ENCODE measurements around the gene SPAG6.

Gene SPAG6

GRCh38 chr10:22341190-22341925 is 3.9 kb upstream of the SPAG6 start:
- peak overlapping the region; percentile 99 for H3K27ac ChIP-seq (ENCODE audit: extremely low read depth, low read depth, low read length)
- CTCF ChIA-PET = interaction anchor here (0.7 to 0.9 kb wide), 2 partner anchors 21 to 672 kb away, joined by 3 read pairs; no protein-coding TSS in a partner anchor
- TF ChIP-seq, protein P1, sequence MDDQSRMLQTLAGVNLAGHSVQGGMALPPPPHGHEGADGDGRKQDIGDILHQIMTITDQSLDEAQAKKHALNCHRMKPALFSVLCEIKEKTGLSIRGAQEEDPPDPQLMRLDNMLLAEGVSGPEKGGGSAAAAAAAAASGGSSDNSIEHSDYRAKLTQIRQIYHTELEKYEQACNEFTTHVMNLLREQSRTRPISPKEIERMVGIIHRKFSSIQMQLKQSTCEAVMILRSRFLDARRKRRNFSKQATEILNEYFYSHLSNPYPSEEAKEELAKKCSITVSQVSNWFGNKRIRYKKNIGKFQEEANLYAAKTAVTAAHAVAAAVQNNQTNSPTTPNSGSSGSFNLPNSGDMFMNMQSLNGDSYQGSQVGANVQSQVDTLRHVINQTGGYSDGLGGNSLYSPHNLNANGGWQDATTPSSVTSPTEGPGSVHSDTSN (CRISPR knock-in tag; IDR thresholded peaks at IDR 0.05) = no peak
- TF ChIP-seq ZNF785 (tag by site-specific recombination; IDR thresholded peaks at IDR 0.05) = no peak
- TF ChIP-seq INSM2 (tag by site-specific recombination; IDR thresholded peaks at IDR 0.05) = no peak
- no peak for TF ChIP-seq ZNF221 (tag by site-specific recombination; IDR thresholded peaks at IDR 0.05; ENCODE audit: borderline replicate concordance)
- TF ChIP-seq KLF16 (tag by site-specific recombination; IDR thresholded peaks at IDR 0.05) = no peak
- no peak for TF ChIP-seq RBAK (tag by site-specific recombination; IDR thresholded peaks at IDR 0.05)
- TF ChIP-seq YY2 (tag by site-specific recombination; IDR thresholded peaks at IDR 0.05) = no peak
- no peak for TF ChIP-seq ZNF548 (tag by site-specific recombination; IDR thresholded peaks at IDR 0.05)
- peak; percentile 69 for TF ChIP-seq ZNF600 (tag by site-specific recombination; IDR thresholded peaks at IDR 0.05)
- TF ChIP-seq, protein P2, sequence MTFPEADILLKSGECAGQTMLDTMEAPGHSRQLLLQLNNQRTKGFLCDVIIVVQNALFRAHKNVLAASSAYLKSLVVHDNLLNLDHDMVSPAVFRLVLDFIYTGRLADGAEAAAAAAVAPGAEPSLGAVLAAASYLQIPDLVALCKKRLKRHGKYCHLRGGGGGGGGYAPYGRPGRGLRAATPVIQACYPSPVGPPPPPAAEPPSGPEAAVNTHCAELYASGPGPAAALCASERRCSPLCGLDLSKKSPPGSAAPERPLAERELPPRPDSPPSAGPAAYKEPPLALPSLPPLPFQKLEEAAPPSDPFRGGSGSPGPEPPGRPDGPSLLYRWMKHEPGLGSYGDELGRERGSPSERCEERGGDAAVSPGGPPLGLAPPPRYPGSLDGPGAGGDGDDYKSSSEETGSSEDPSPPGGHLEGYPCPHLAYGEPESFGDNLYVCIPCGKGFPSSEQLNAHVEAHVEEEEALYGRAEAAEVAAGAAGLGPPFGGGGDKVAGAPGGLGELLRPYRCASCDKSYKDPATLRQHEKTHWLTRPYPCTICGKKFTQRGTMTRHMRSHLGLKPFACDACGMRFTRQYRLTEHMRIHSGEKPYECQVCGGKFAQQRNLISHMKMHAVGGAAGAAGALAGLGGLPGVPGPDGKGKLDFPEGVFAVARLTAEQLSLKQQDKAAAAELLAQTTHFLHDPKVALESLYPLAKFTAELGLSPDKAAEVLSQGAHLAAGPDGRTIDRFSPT (tag by site-specific recombination; IDR thresholded peaks at IDR 0.05) = no peak
- no peak; the same call in 1 of the 2 replicates for TF ChIP-seq GLIS1 (tag by site-specific recombination; IDR thresholded peaks at IDR 0.05)
- no peak for TF ChIP-seq ZNF341 (tag by site-specific recombination; IDR thresholded peaks at IDR 0.05; ENCODE audit: low read depth)
- TF ChIP-seq GFI1B (tag by site-specific recombination; IDR thresholded peaks at IDR 0.05) = no peak
- TF ChIP-seq ZNF146 (tag by site-specific recombination; IDR thresholded peaks at IDR 0.05) = no peak
- TF ChIP-seq, protein P3, sequence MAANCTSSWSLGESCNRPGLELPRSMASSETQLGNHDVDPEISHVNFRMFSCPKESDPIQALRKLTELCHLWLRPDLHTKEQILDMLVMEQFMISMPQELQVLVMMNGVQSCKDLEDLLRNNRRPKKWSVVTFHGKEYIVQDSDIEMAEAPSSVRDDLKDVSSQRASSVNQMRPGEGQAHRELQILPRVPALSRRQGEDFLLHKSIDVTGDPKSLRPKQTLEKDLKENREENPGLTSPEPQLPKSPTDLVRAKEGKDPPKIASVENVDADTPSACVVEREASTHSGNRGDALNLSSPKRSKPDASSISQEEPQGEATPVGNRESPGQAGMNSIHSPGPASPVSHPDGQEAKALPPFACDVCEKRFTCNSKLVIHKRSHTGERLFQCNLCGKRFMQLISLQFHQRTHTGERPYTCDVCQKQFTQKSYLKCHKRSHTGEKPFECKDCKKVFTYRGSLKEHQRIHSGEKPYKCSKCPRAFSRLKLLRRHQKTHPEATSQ (tag by site-specific recombination; IDR thresholded peaks at IDR 0.05) = no peak
- TF ChIP-seq, protein P4, sequence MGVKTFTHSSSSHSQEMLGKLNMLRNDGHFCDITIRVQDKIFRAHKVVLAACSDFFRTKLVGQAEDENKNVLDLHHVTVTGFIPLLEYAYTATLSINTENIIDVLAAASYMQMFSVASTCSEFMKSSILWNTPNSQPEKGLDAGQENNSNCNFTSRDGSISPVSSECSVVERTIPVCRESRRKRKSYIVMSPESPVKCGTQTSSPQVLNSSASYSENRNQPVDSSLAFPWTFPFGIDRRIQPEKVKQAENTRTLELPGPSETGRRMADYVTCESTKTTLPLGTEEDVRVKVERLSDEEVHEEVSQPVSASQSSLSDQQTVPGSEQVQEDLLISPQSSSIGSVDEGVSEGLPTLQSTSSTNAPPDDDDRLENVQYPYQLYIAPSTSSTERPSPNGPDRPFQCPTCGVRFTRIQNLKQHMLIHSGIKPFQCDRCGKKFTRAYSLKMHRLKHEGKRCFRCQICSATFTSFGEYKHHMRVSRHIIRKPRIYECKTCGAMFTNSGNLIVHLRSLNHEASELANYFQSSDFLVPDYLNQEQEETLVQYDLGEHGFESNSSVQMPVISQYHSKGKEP (tag by site-specific recombination; IDR thresholded peaks at IDR 0.05) = no peak
- TF ChIP-seq ZNF324 (tag by site-specific recombination; IDR thresholded peaks at IDR 0.05) = no peak
- TF ChIP-seq OSR2 (tag by site-specific recombination; IDR thresholded peaks at IDR 0.05) = no peak
- TF ChIP-seq, protein P5, sequence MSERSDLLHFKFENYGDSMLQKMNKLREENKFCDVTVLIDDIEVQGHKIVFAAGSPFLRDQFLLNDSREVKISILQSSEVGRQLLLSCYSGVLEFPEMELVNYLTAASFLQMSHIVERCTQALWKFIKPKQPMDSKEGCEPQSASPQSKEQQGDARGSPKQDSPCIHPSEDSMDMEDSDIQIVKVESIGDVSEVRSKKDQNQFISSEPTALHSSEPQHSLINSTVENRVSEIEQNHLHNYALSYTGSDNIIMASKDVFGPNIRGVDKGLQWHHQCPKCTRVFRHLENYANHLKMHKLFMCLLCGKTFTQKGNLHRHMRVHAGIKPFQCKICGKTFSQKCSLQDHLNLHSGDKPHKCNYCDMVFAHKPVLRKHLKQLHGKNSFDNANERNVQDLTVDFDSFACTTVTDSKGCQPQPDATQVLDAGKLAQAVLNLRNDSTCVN (tag by site-specific recombination; optimal IDR thresholded peaks at IDR 0.05) = peak; percentile 23
- TF ChIP-seq ZNF202 (tag by site-specific recombination; IDR thresholded peaks at IDR 0.05; ENCODE audit: borderline replicate concordance) = no peak
- no peak for TF ChIP-seq ZNF404 (tag by site-specific recombination; IDR thresholded peaks at IDR 0.05)
- no peak for TF ChIP-seq ZNF112 (tag by site-specific recombination; IDR thresholded peaks at IDR 0.05)
- no peak for TF ChIP-seq ZNF266 (tag by site-specific recombination; IDR thresholded peaks at IDR 0.05; ENCODE audit: low read depth)
- no peak for TF ChIP-seq ZNF558 (tag by site-specific recombination; IDR thresholded peaks at IDR 0.05)
- TF ChIP-seq ZNF302 (tag by site-specific recombination; IDR thresholded peaks at IDR 0.05; ENCODE audit: low read depth) = no peak
- TF ChIP-seq, protein P6, sequence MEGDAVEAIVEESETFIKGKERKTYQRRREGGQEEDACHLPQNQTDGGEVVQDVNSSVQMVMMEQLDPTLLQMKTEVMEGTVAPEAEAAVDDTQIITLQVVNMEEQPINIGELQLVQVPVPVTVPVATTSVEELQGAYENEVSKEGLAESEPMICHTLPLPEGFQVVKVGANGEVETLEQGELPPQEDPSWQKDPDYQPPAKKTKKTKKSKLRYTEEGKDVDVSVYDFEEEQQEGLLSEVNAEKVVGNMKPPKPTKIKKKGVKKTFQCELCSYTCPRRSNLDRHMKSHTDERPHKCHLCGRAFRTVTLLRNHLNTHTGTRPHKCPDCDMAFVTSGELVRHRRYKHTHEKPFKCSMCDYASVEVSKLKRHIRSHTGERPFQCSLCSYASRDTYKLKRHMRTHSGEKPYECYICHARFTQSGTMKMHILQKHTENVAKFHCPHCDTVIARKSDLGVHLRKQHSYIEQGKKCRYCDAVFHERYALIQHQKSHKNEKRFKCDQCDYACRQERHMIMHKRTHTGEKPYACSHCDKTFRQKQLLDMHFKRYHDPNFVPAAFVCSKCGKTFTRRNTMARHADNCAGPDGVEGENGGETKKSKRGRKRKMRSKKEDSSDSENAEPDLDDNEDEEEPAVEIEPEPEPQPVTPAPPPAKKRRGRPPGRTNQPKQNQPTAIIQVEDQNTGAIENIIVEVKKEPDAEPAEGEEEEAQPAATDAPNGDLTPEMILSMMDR (tag by site-specific recombination; IDR thresholded peaks at IDR 0.05) = no peak
- no peak for TF ChIP-seq ZFHX2 (tag by site-specific recombination; conservative IDR thresholded peaks at IDR 0.05)
- TF ChIP-seq ZSCAN16 (tag by site-specific recombination; IDR thresholded peaks at IDR 0.05) = no peak

More at GRCh38 chr10:22341190-22341925, 3.9 kb upstream of the SPAG6 start:
- peaks cover 6% of the 10 kb centered on the region for H3K4me1 ChIP-seq (ENCODE audit: control insufficient read depth, insufficient read depth, low read length)
- H3K9me3 ChIP-seq (ENCODE audit: control insufficient read depth, insufficient read depth, low read depth, low read length) = no peaks in the 10 kb centered on the region
- H3K4me3 ChIP-seq (ENCODE audit: low read depth, low read length) = peak overlapping the region; percentile 78
- POLR2A ChIA-PET = interaction anchor here (0.6 to 2.6 kb wide), 6 partner anchors 15 to 338 kb away, joined by 3 to 19 read pairs (median 4); partner anchors contain the start of genes COMMD3 and DNAJC1
- no peaks in the 10 kb centered on the region for H3K36me3 ChIP-seq (ENCODE audit: control insufficient read depth in 2 of 2, insufficient read depth in 1 of 2, low read length in 2 of 2)

All from HEK293 (cell line).